IMR-90 (cell line): Measurements from ENCODE around the gene CPXM2. TPM values are rescaled to one million over a fixed set of nuclear protein-coding genes. Genes with fewer than 3 reads are reported as not detected.

Source experiments
- ATAC-seq: fragments of 200-7000 bp; cut with Tn5 transposase; 2 replicates; pipeline ENCODE4 v1.9.1; 2020; ENCODE audit warnings: low read depth, mild to moderate bottlenecking, moderate library complexity
- BruUV-seq: library from RNA; stranded (reverse); fragments of 400-500 nt; replicated peaks from 2 replicates; lab custom pipeline; 2021; lab: Mats Ljungman, UMichigan
- CTCF ChIA-PET: fragments of 300-600 bp; formaldehyde crosslinking; extraction: SDS; loops from one replicate; lab custom pipeline; 2021; ENCODE audit warnings: antibody characterized with exemption; lab: Yijun Ruan, JAX
- POLR2A ChIA-PET: fragments of 300-600 bp; sonication (Branson Sonifier 250); formaldehyde crosslinking; loops from one replicate; lab custom pipeline; 2022; ENCODE audit warnings: antibody characterized with exemption; ENCODE audit not compliant: unreplicated experiment; lab: Charles Lee
- DNase-seq: peaks from one replicate; pipeline ENCODE4 v3.0.0; 2013
- H2AFZ ChIP-seq: replicated peaks from 2 replicates; pipeline ENCODE3; 2013; ENCODE audit warnings: low read length, mild to moderate bottlenecking; ENCODE audit not compliant: poor library complexity
- H2AK5ac ChIP-seq: 2 replicates; pipeline ENCODE4 v1.6.1; 2013; ENCODE audit warnings: low read depth, low read length, inconsistent platforms
- H2AK9ac ChIP-seq: replicated peaks from 2 replicates; pipeline ENCODE3; 2013; ENCODE audit warnings: mild to moderate bottlenecking, low read depth, low read length, moderate library complexity; ENCODE audit not compliant: poor library complexity
- H2BK120ac ChIP-seq: 2 replicates; pipeline ENCODE4 v1.6.1; 2013; ENCODE audit warnings: low read depth, low read length, inconsistent platforms
- H2BK15ac ChIP-seq: 3 replicates; pipeline ENCODE4 v1.6.1; 2013; ENCODE audit warnings: low read depth, low read length, inconsistent platforms
- H2BK20ac ChIP-seq: 2 replicates; pipeline ENCODE4 v1.6.1; 2013; ENCODE audit warnings: low read depth, mild to moderate bottlenecking, inconsistent platforms, low read length, moderate library complexity
- H2BK5ac ChIP-seq: 2 replicates; pipeline ENCODE4 v1.6.1; 2013; ENCODE audit warnings: mild to moderate bottlenecking, low read depth, low read length, inconsistent platforms; ENCODE audit not compliant: poor library complexity, severe bottlenecking
- H3K14ac ChIP-seq: replicated peaks from 2 replicates; pipeline ENCODE4 v1.6.1; 2013; ENCODE audit warnings: low read depth, low read length, inconsistent platforms
- H3K18ac ChIP-seq: 2 replicates; pipeline ENCODE4 v1.6.1; 2013; ENCODE audit warnings: low read depth, low read length, control low read depth
- H3K23ac ChIP-seq: 2 replicates; pipeline ENCODE4 v1.6.1; 2013; ENCODE audit warnings: low read depth, low read length, inconsistent platforms
- H3K27ac ChIP-seq: 2 replicates; pipeline ENCODE4 v1.5.1; 2013; ENCODE audit warnings: mild to moderate bottlenecking, control low read depth, low read length; ENCODE audit not compliant: insufficient read depth
- H3K27me3 ChIP-seq: 2 replicates; pipeline ENCODE4 v1.6.1; 2013; ENCODE audit warnings: low read length; ENCODE audit not compliant: control insufficient read depth, insufficient read depth
- H3K36me3 ChIP-seq: 2 replicates; pipeline ENCODE4 v1.6.1; 2013; ENCODE audit warnings: low read length, mixed read lengths; ENCODE audit not compliant: control insufficient read depth, insufficient read depth
- H3K4ac ChIP-seq: 2 replicates; pipeline ENCODE4 v1.6.1; 2013; ENCODE audit warnings: low read depth, low read length, inconsistent platforms
- H3K4me1 ChIP-seq: 2 replicates; pipeline ENCODE4 v1.6.1; 2013; ENCODE audit warnings: low read length, mixed read lengths; ENCODE audit not compliant: control insufficient read depth, insufficient read depth
- H3K4me2 ChIP-seq: 2 replicates; pipeline ENCODE4 v1.6.1; 2013; ENCODE audit warnings: low read depth, mild to moderate bottlenecking, control low read depth, low read length, moderate library complexity
- H3K4me3 ChIP-seq: 2 replicates; pipeline ENCODE4 v1.5.1; 2013; ENCODE audit warnings: low read depth, mild to moderate bottlenecking, control low read depth, low read length, moderate library complexity; ENCODE audit not compliant: insufficient read depth
- H3K56ac ChIP-seq: 2 replicates; pipeline ENCODE4 v1.6.1; 2013; ENCODE audit warnings: low read length, inconsistent platforms; ENCODE audit not compliant: insufficient read depth; ENCODE audit errors: extremely low read depth
- H3K79me1 ChIP-seq, 2 experiments: 2 replicates each; pipeline ENCODE4 v1.6.1; 2013; ENCODE audit warnings: low read length in 2 of 2, inconsistent platforms in 1 of 2, low read depth in 1 of 2
- H3K9ac ChIP-seq: 2 replicates; pipeline ENCODE4 v1.6.1; 2013; ENCODE audit warnings: low read depth, low read length, control low read depth
- H3K9me1 ChIP-seq: 2 replicates; pipeline ENCODE4 v1.6.1; 2013; ENCODE audit warnings: low read length, inconsistent platforms; ENCODE audit not compliant: insufficient read depth
- H3K9me3 ChIP-seq: 2 replicates; pipeline ENCODE4 v1.6.1; 2013; ENCODE audit warnings: low read length; ENCODE audit not compliant: control insufficient read depth, insufficient read depth
- H4K20me1 ChIP-seq: 2 replicates; pipeline ENCODE4 v1.6.1; 2013; ENCODE audit warnings: low read length, inconsistent platforms; ENCODE audit not compliant: insufficient read depth
- H4K5ac ChIP-seq: 2 replicates; pipeline ENCODE4 v1.6.1; 2013; ENCODE audit warnings: mild to moderate bottlenecking, low read depth, low read length, control low read depth
- H4K8ac ChIP-seq, 2 experiments: 2 replicates each; pipeline ENCODE4 v1.6.1; 2013; ENCODE audit warnings: low read depth in 2 of 2, low read length in 2 of 2, control low read depth in 1 of 2, inconsistent platforms in 1 of 2
- H4K91ac ChIP-seq: 2 replicates; pipeline ENCODE4 v1.6.1; 2013; ENCODE audit warnings: low read depth, low read length, inconsistent platforms; ENCODE audit not compliant: insufficient read depth
- CEBPB ChIP-seq: IDR thresholded peaks from 2 replicates; pipeline ENCODE4 v1.6.1; 2012; ENCODE audit warnings: low read depth, low read length, improper control_type of control experiment
- CHD1 ChIP-seq: IDR thresholded peaks from 2 replicates; pipeline ENCODE4 v1.6.1; 2012; ENCODE audit warnings: low read depth, low read length, improper control_type of control experiment
- CTCF ChIP-seq: conservative IDR thresholded peaks from 2 replicates; pipeline ENCODE4 v1.5.1; 2012; ENCODE audit warnings: mild to moderate bottlenecking, low read depth, low read length, improper control_type of control experiment
- ELK1 ChIP-seq: fragments of 150-350 bp; IDR thresholded peaks from 2 replicates; pipeline ENCODE4 v1.6.1; 2016; ENCODE audit warnings: low read depth, mild to moderate bottlenecking, low read length, moderate library complexity, borderline replicate concordance
- MAZ ChIP-seq: IDR thresholded peaks from 2 replicates; pipeline ENCODE4 v1.6.1; 2012; ENCODE audit warnings: low read depth, mild to moderate bottlenecking, low read length, improper control_type of control experiment, moderate library complexity, borderline replicate concordance
- POLR2A ChIP-seq: IDR thresholded peaks from 2 replicates; pipeline ENCODE4 v1.6.1; 2012; ENCODE audit warnings: mild to moderate bottlenecking, low read depth, low read length
- RFX5 ChIP-seq: IDR thresholded peaks from 2 replicates; pipeline ENCODE4 v1.8.0; 2012; ENCODE audit warnings: low read depth, mild to moderate bottlenecking, low read length, moderate library complexity
- SMC3 ChIP-seq: fragments of 150-350 bp; IDR thresholded peaks from 2 replicates; pipeline ENCODE4 v1.6.1; 2016; ENCODE audit warnings: low read depth, mild to moderate bottlenecking, antibody characterized with exemption, low read length, moderate library complexity
- WGBS, 2 experiments: methylation state at CpG; one replicate each; pipeline versions ENCODE4 v1.1.5 to v1.1.7; 2013; ENCODE audit warnings: missing lambda C conversion rate in 2 of 2; ENCODE audit not compliant: insufficient read length in 1 of 2; ENCODE audit errors: extremely low coverage in 2 of 2; 5-methylcytosine and 5-hydroxymethylcytosine counted together
- dilution Hi-C: fragments of 300-500 bp; cut with HindIII; formaldehyde crosslinking; loops from one replicate; pipeline ENCODE4 v1.14.3; 2018; ENCODE audit warnings: low sequenced_read_pairs; ENCODE audit not compliant: unreplicated experiment
- in situ Hi-C: fragments of 300-500 bp; cut with MboI; formaldehyde crosslinking; loops from 3 replicates; pipeline ENCODE4 v1.14.3; 2019; ENCODE audit warnings: low sequenced_read_pairs, inconsistent platforms, mixed read lengths
- intact Hi-C: fragments of 100-400 bp; cut with micrococcal nuclease; formaldehyde crosslinking; loops from 2 replicates; pipeline ENCODE4 v1.10.0; 2022
- polyA plus RNA-seq, 3 experiments: library from polyadenylated mRNA; depleted of rRNA; stranded (reverse); fragments of >200 nt; gene quantifications; 2 replicates each; pipeline ENCODE4 v1.2.3, GENCODE V29; 2012; ENCODE audit warnings: low replicate concordance in 1 of 3
- total RNA-seq: library from RNA; depleted of rRNA; stranded (reverse); fragments of >200 nt; gene quantifications from 2 replicates; pipeline ENCODE4 v1.2.3, GENCODE V29; 2012

Gene CPXM2
- total and polyA plus RNA-seq, 2 of the 4 experiments (the other 2 are of a cell fraction): not detected

DNA sequence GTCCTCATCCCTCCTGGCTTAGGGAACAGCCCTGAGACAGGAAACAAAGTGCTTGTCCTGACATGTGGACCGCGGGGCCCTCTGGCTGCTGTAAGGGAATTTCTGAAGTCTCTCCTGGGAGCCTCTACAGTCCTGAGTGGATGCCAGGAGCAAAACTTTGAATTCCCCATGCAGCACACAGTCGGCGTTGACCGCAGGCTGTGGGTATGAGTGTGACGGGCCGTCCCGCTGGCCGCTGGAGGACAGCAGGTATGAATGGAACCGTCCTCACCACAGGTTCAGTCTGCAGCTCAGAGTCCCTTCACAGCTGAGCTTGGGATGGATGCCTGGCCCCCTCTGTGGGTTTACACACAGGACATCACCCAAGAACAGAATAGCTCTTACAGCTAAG, 130.6 kb downstream of the CPXM2 start:
- no peak for ATAC-seq

More for the DNA sequence above, 130.6 kb downstream of the CPXM2 start:
- TF ChIP-seq SMC3 (no peak), CHD1 (no peak), CTCF (no peak), RFX5 (no peak), ELK1 (no peak), MAZ (no peak), POLR2A (no peak), CEBPB (no peak)
- Histone ChIP-seq H2AFZ (no peak overlapping the region), H3K9ac (no peak overlapping the region), H3K14ac (no peak overlapping the region), H2BK20ac (no peak overlapping the region), H3K27me3 (no peaks in the 10 kb centered on the region), H3K4me1 (no peaks in the 10 kb centered on the region), H3K36me3 (no peaks in the 10 kb centered on the region), H2BK5ac (no peak overlapping the region), H3K18ac (no peak overlapping the region), H4K20me1 (no peaks in the 10 kb centered on the region), H3K79me1 (no peaks in the 10 kb centered on the region), H3K9me3 (peaks cover 40% of the 10 kb centered on the region), H2BK120ac (no peak overlapping the region), H3K27ac (no peak overlapping the region), H3K4ac (no peak overlapping the region), H3K4me2 (no peak overlapping the region), H2BK15ac (no peak overlapping the region), H2AK9ac (no peak overlapping the region), H3K9me1 (no peaks in the 10 kb centered on the region), H3K23ac (no peak overlapping the region), H3K4me3 (no peak overlapping the region), H2AK5ac (no peak overlapping the region), H4K5ac (no peak overlapping the region), H4K8ac (no peak overlapping the region), H3K56ac (no peak overlapping the region), H4K91ac (no peak overlapping the region)
- no TSS peak for BruUV-seq
- DNase-seq: no peak
- 100% methylated on average over 1 of the region's 10 CpGs; no CpG with 5 or more reads in 1 of the 2 experiments for WGBS, 2 experiments
- in situ Hi-C loops (no loop called here), dilution Hi-C loops (no loop called here), intact Hi-C loops (no loop called here)
- ChIA-PET POLR2A (no interaction called here), CTCF (no interaction called here)
